C4-2B (cell line): ENCODE results near the gene RRP9.

ENCODE experiments used
- H3K27ac ChIP-seq: fragments of 450-650 bp; 2 replicates; pipeline ENCODE4 v1.5.1; 2017
- CTCF ChIP-seq: fragments of 450-650 bp; conservative IDR thresholded peaks from 2 replicates; pipeline ENCODE4 v1.5.1; 2017; ENCODE audit warnings: mild to moderate bottlenecking
- ZFX ChIP-seq: fragments of 450-650 bp; IDR thresholded peaks from 2 replicates; pipeline ENCODE4 v1.6.1; 2017

RRP9 gene

GRCh38 chr3:51968883-51969678 lies 27.4 kb upstream of the RRP9 start:
- TF ChIP-seq ZFX (no peak), CTCF (no peak)

GRCh38 chr3:51968170-51968775 lies 26.6 kb upstream of the RRP9 start:
- TF ChIP-seq CTCF = no peak
- TF ChIP-seq ZFX = no peak
- H3K27ac ChIP-seq = peak overlapping the region; percentile 83

More at GRCh38 chr3:51968883-51969678, 27.4 kb upstream of the RRP9 start:
- peak overlapping the region; percentile 83 for H3K27ac ChIP-seq

- peak within 1 kb of the TSS; percentile 83 for H3K27ac ChIP-seq
- no peak for TF ChIP-seq CTCF
- no peak for TF ChIP-seq ZFX
Measured at GRCh38 chr3:51967384-51968169, 25.9 kb upstream of the RRP9 start, which contains the start of gene PCBP4. Gene PCBP4 (minus strand): TSS chr3:51967454. CDS start chr3:51961240, 6,214 bp downstream.

GRCh38 chr3:51966922-51967383 lies 25.2 kb upstream of the RRP9 start:
- peak overlapping the region; percentile 83 for H3K27ac ChIP-seq
- TF ChIP-seq ZFX = peak; percentile 40; the same call in 1 of the 2 replicates
- no peak for TF ChIP-seq CTCF

GRCh38 chr3:51966486-51966885 lies 24.8 kb upstream of the RRP9 start:
- H3K27ac ChIP-seq = peak overlapping the region; percentile 83
- no peak for TF ChIP-seq ZFX
- TF ChIP-seq CTCF = no peak

GRCh38 chr3:51966016-51966415 lies 24.3 kb upstream of the RRP9 start:
- TF ChIP-seq CTCF (no peak), ZFX (no peak)
- H3K27ac ChIP-seq = no peak overlapping the region; the same call in 1 of the 2 replicates

GRCh38 chr3:51964521-51964920 lies 22.8 kb upstream of the RRP9 start:
- TF ChIP-seq CTCF (no peak), ZFX (no peak)
- no peak overlapping the region for H3K27ac ChIP-seq
